HepG2 (cell line): ENCODE results near the gene BABAM2. TPM values are rescaled to one million over a fixed set of nuclear protein-coding genes. Genes with fewer than 3 reads are reported as not detected.

Source experiments
- ATAC-seq: fragments of 200-7000 bp; cut with Tn5 transposase; 3 replicates; pipeline ENCODE4 v1.9.1; 2020; ENCODE audit warnings: mild to moderate bottlenecking, moderate library complexity
- BruUV-seq: library from RNA; stranded (reverse); fragments of 400-500 nt; replicated peaks from 2 replicates; lab custom pipeline; 2021; lab: Mats Ljungman, UMichigan
- CTCF ChIA-PET: fragments of 300-600 bp; formaldehyde crosslinking; extraction: SDS; loops from one replicate; lab custom pipeline; 2021; ENCODE audit warnings: low total read pairs, inconsistent platforms, low intra/inter-chr PET ratio; lab: Yijun Ruan, JAX
- POLR2A ChIA-PET: fragments of 350-600 bp; sonication (Branson Sonifier 250); formaldehyde crosslinking; loops from one replicate; lab custom pipeline; 2020; ENCODE audit warnings: antibody characterized with exemption, inconsistent platforms; lab: Yijun Ruan, JAX
- DNase-seq: peaks from one replicate; pipeline ENCODE4 v3.0.0-alpha.2; 2015; ENCODE audit warnings: low spot score
- FAIRE-seq: peaks from 3 replicates; lab custom pipeline; 2011; peaks lifted over from hg19 to GRCh38; lab: Jason Lieb, UNC
- H2AFZ ChIP-seq: one replicate; pipeline ENCODE4 v1.6.1; 2011; ENCODE audit warnings: low read length, inconsistent platforms
- H3K27ac ChIP-seq: fragments of 300-600 bp; 3 replicates; pipeline ENCODE4 v1.8.0; 2011; ENCODE audit warnings: mixed run types, mild to moderate bottlenecking, mixed read lengths, low read length, inconsistent platforms; ENCODE audit not compliant: insufficient read depth; ENCODE audit errors: extremely low read length
- H3K27me3 ChIP-seq, 2 experiments: fragments of 200-600 bp in 1 of 2; 2 replicates in 1 of 2; 3 replicates in 1 of 2; pipeline versions ENCODE4 v1.6.0 to v1.8.0; 2011; ENCODE audit warnings: low read length in 2 of 2, mild to moderate bottlenecking in 2 of 2, moderate library complexity in 2 of 2, inconsistent platforms in 1 of 2; ENCODE audit not compliant: insufficient read depth in 2 of 2, control insufficient read depth in 1 of 2
- H3K36me3 ChIP-seq, 2 experiments: fragments of 200-600 bp in 1 of 2; replicated peaks in 1 of 2; 2 replicates in 1 of 2; 3 replicates in 1 of 2; pipeline versions ENCODE4 v1.5.1 to v1.8.0; 2011; ENCODE audit warnings: low read length in 2 of 2, inconsistent platforms in 1 of 2; ENCODE audit not compliant: insufficient read depth in 2 of 2, control insufficient read depth in 1 of 2
- H3K4me1 ChIP-seq: 2 replicates; pipeline ENCODE4 v1.5.1; 2012; ENCODE audit warnings: low read length, inconsistent platforms; ENCODE audit not compliant: insufficient read depth
- H3K4me2 ChIP-seq: 2 replicates; pipeline ENCODE4 v1.6.0; 2011; ENCODE audit warnings: low read depth, low read length, inconsistent platforms
- H3K4me3 ChIP-seq, 3 experiments: fragments of 200-600 bp in 1 of 3; sonication (generic), shearing (Covaris generic) in 1 of 3; replicated peaks in 1 of 3; 2 replicates each; pipeline ENCODE4 v1.5.1; 2011 to 2016; ENCODE audit warnings: low read length in 3 of 3, inconsistent platforms in 2 of 3, low read depth in 2 of 3, mild to moderate bottlenecking in 2 of 3, control low read depth in 1 of 3, mixed read lengths in 1 of 3; ENCODE audit not compliant: insufficient read depth in 1 of 3
- H3K79me2 ChIP-seq: one replicate; pipeline ENCODE4 v1.6.1; 2011; ENCODE audit warnings: low read length, inconsistent platforms; ENCODE audit not compliant: insufficient read depth
- H3K9ac ChIP-seq: 2 replicates; pipeline ENCODE4 v1.6.0; 2011; ENCODE audit warnings: mild to moderate bottlenecking, low read depth, low read length, inconsistent platforms; ENCODE audit not compliant: insufficient read depth
- H3K9me3 ChIP-seq: 2 replicates; pipeline ENCODE4 v1.5.1; 2012; ENCODE audit warnings: mild to moderate bottlenecking, low read length
- H4K20me1 ChIP-seq: 2 replicates; pipeline ENCODE4 v1.6.0; 2011; ENCODE audit warnings: inconsistent platforms, mild to moderate bottlenecking, low read length, moderate library complexity; ENCODE audit not compliant: insufficient read depth
- HOXA5 ChIP-seq: sonication (generic); formaldehyde crosslinking; IDR thresholded peaks from 2 replicates; pipeline ENCODE4 v1.4.0; 2020; ENCODE audit warnings: missing genetic modification reagents
- MTA3 ChIP-seq: sonication (generic); formaldehyde crosslinking; IDR thresholded peaks from 2 replicates; pipeline ENCODE4 v1.4.0; 2020; ENCODE audit warnings: missing genetic modification reagents
- ZNF878 ChIP-seq: sonication (generic); formaldehyde crosslinking; IDR thresholded peaks from 2 replicates; pipeline ENCODE4 v1.8.1; 2023; ENCODE audit warnings: mild to moderate bottlenecking, missing genetic modification reagents, moderate library complexity
- WGBS: methylation state at CpG from one replicate; pipeline ENCODE4 v1.1.6; 2017; ENCODE audit warnings: low lambda C conversion rate; 5-methylcytosine and 5-hydroxymethylcytosine counted together
- in situ Hi-C: cut with HindIII; loops from 2 replicates; pipeline ENCODE4 v1.10.0; 2017; ENCODE audit warnings: low pct_unique_long_range_greater_than_20kb; ENCODE audit not compliant: extremely low pct_ligation_motif_present
- intact Hi-C: fragments of 100-400 bp; cut with micrococcal nuclease; formaldehyde crosslinking; loops from one replicate; pipeline ENCODE4 v1.10.0; 2022; ENCODE audit not compliant: unreplicated experiment
- polyA plus RNA-seq, 8 experiments: library from polyadenylated mRNA; depleted of rRNA in 3 of 8; stranded (reverse) in 7 of 8; unstranded in 1 of 8; fragments of >200 nt; fragmentation: Illumina TruSeq in 4 of 8; extraction: Trizol in 4 of 8; gene quantifications; 2 replicates each; pipeline versions ENCODE4 v1.2.1 to v1.2.3, GENCODE V29; 2011 to 2016; ENCODE audit warnings: low read depth in 4 of 8, missing spikeins in 1 of 8, mixed read lengths in 1 of 8; ENCODE audit not compliant: insufficient read depth in 1 of 8
- total RNA-seq, 5 experiments: library from RNA; depleted of rRNA; stranded (reverse); fragments of >200 nt; fragmentation: Illumina TruSeq; extraction: Trizol; gene quantifications; 2 replicates each; pipeline ENCODE4 v1.2.3, GENCODE V29; 2016; ENCODE audit warnings: low read depth in 1 of 5

Gene BABAM2
- total and polyA plus RNA-seq, 2 of the 13 experiments (the other 11 are each of a cell fraction or from before 2014, with no cell fraction given): 24.9 to 28.0 TPM

GRCh38 chr2:28322456-28322855 lies 431.9 kb downstream of the BABAM2 start:
- Histone ChIP-seq H4K20me1 (no peaks in the 10 kb centered on the region), H3K4me1 (peaks cover 22% of the 10 kb centered on the region), H3K36me3 (no peaks in the 10 kb centered on the region), H3K9ac (no peak overlapping the region), H3K27ac (no peak overlapping the region), H3K4me3 (no peak overlapping the region), H3K9me3 (no peaks in the 10 kb centered on the region), H3K4me2 (no peak overlapping the region), H3K27me3 (no peaks in the 10 kb centered on the region), H3K79me2 (no peaks in the 10 kb centered on the region)
- CTCF ChIA-PET: no interaction called here
- no peak for FAIRE-seq
- BruUV-seq: no TSS peak
- in situ Hi-C loops (no loop called here), intact Hi-C loops (no loop called here)
- WGBS: 96% methylated on average over 8 of the region's 8 CpGs
- TF ChIP-seq MTA3 (CRISPR knock-in tag): no peak
- TF ChIP-seq, all 625 proteins: peak for 0
- no peak overlapping the region for H2AFZ ChIP-seq
- ATAC-seq (no peak), DNase-seq (no peak)
- POLR2A ChIA-PET: no interaction called here

- no TSS peak for BruUV-seq
- H3K79me2 ChIP-seq: no peaks in the 10 kb centered on the region
- H3K27me3 ChIP-seq: no peaks in the 10 kb centered on the region
- 94% methylated on average over 6 of the region's 6 CpGs for WGBS
- no peak for ATAC-seq
- H3K9me3 ChIP-seq: no peaks in the 10 kb centered on the region
- H3K4me1 ChIP-seq: peaks cover 17% of the 10 kb centered on the region
- ChIA-PET POLR2A (no interaction called here), CTCF (no interaction called here)
- H3K4me2 ChIP-seq: no peak overlapping the region
- intact Hi-C loops: no loop called here
- H2AFZ ChIP-seq: no peak overlapping the region
- no peak overlapping the region for H3K27ac ChIP-seq
- no peak overlapping the region for H3K9ac ChIP-seq
- FAIRE-seq: no peak
- no peaks in the 10 kb centered on the region for H4K20me1 ChIP-seq
- TF ChIP-seq HOXA5 (CRISPR knock-in tag) (no peak), ZNF878 (CRISPR knock-in tag) (no peak)
- H3K4me3 ChIP-seq: no peak overlapping the region
- in situ Hi-C loops: no loop called here
- DNase-seq: no peak
- no peaks in the 10 kb centered on the region for H3K36me3 ChIP-seq
Observed at GRCh38 chr2:28322981-28323396, 432.5 kb downstream of the BABAM2 start.
